ENCODE data around the gene APOB.

The APOB gene

GRCh38 chr2:21017748-21018276 is 26.1 kb downstream of the APOB start:
- no peak overlapping the region for H3K27ac ChIP-seq (ENCODE audit: low read length)
- H3K4me3 ChIP-seq (ENCODE audit: low read length) = no peak overlapping the region
- no peaks in the 10 kb centered on the region for H3K36me3 ChIP-seq (ENCODE audit: control insufficient read depth, insufficient read depth, low read length)
- no peaks in the 10 kb centered on the region for H3K9me3 ChIP-seq (ENCODE audit: control insufficient read depth, insufficient read depth, low read length)
- no peaks in the 10 kb centered on the region for H3K27me3 ChIP-seq (ENCODE audit: control insufficient read depth, insufficient read depth, low read length)
- H3K4me1 ChIP-seq (ENCODE audit: control insufficient read depth, insufficient read depth, low read length) = no peaks in the 10 kb centered on the region
- DNase-seq (ENCODE audit: low read depth, low spot score) = no peak
- WGBS (ENCODE audit: insufficient coverage, insufficient read length) = 100% methylated on average over 1 of the region's 4 CpGs

DNA sequence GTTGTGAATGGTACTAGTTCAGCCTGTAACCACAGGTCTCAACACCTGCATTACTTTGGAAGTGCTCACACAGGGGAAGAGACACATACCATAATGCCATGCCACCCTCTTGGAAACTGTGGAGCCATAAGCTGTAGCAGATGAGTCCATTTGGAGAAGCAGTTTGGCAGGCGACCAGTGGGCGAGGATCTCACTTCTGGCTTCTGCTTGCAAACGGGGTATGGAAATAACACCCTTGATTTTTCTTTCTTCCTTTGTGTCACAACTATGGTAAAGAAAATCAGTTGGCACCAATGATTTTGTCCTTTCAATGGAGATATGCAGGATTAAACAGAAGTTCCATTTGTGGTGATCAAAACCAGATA is 28.6 kb downstream of the APOB start:
- no peak overlapping the region for H3K4me3 ChIP-seq (ENCODE audit: low read length)
- H3K27ac ChIP-seq (ENCODE audit: low read length) = no peak overlapping the region
- no peaks in the 10 kb centered on the region for H3K4me1 ChIP-seq (ENCODE audit: control insufficient read depth, insufficient read depth, low read length)
- WGBS (ENCODE audit: insufficient coverage, insufficient read length) = no CpG with 5 or more reads among the region's 3 CpGs
- no peaks in the 10 kb centered on the region for H3K9me3 ChIP-seq (ENCODE audit: control insufficient read depth, insufficient read depth, low read length)
- DNase-seq (ENCODE audit: low read depth, low spot score) = no peak
- no peaks in the 10 kb centered on the region for H3K36me3 ChIP-seq (ENCODE audit: control insufficient read depth, insufficient read depth, low read length)
- H3K27me3 ChIP-seq (ENCODE audit: control insufficient read depth, insufficient read depth, low read length) = no peaks in the 10 kb centered on the region

- Histone ChIP-seq H3K27ac (ENCODE audit: low read length) (no peak overlapping the region), H3K36me3 (ENCODE audit: control insufficient read depth, insufficient read depth, low read length) (no peaks in the 10 kb centered on the region), H3K4me1 (ENCODE audit: control insufficient read depth, insufficient read depth, low read length) (no peaks in the 10 kb centered on the region), H3K4me3 (ENCODE audit: low read length) (no peak overlapping the region), H3K9me3 (ENCODE audit: control insufficient read depth, insufficient read depth, low read length) (no peaks in the 10 kb centered on the region), H3K27me3 (ENCODE audit: control insufficient read depth, insufficient read depth, low read length) (no peaks in the 10 kb centered on the region)
- DNase-seq (ENCODE audit: low read depth, low spot score) = no peak
- no CpG with 5 or more reads among the region's 6 CpGs for WGBS (ENCODE audit: insufficient coverage, insufficient read length)
These were observed 29.3 kb downstream of the APOB start for GRCh38 chr2:21014364-21015280.

GRCh38 chr2:21013043-21013816 is 30.6 kb downstream of the APOB start:
- no peaks in the 10 kb centered on the region for H3K9me3 ChIP-seq (ENCODE audit: control insufficient read depth, insufficient read depth, low read length)
- DNase-seq (ENCODE audit: low read depth, low spot score) = no peak
- H3K36me3 ChIP-seq (ENCODE audit: control insufficient read depth, insufficient read depth, low read length) = no peaks in the 10 kb centered on the region
- WGBS (ENCODE audit: insufficient coverage, insufficient read length) = no CpG with 5 or more reads among the region's 8 CpGs
- H3K4me1 ChIP-seq (ENCODE audit: control insufficient read depth, insufficient read depth, low read length) = no peaks in the 10 kb centered on the region
- no peak overlapping the region for H3K27ac ChIP-seq (ENCODE audit: low read length)
- no peaks in the 10 kb centered on the region for H3K27me3 ChIP-seq (ENCODE audit: control insufficient read depth, insufficient read depth, low read length)
- H3K4me3 ChIP-seq (ENCODE audit: low read length) = no peak overlapping the region

DNA sequence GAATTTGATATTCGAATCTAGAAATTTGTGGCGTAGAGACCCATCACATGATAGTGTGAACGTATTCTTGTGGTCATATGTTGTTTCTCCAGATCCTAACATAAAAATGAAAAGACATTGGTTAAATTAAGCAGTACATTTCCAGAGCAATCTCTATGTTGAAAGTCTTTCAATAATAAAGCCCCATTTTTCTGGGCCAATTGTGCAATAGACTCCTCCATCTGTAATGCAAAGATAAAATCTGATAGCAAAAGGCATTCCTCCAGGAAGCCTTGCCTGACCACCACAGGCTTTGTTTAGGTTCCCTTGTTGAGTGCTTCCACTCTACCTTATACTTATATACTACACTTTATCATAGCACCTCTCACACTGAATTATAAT is 31.3 kb downstream of the APOB start:
- Histone ChIP-seq H3K4me3 (ENCODE audit: low read length) (no peak overlapping the region), H3K36me3 (ENCODE audit: control insufficient read depth, insufficient read depth, low read length) (no peaks in the 10 kb centered on the region), H3K9me3 (ENCODE audit: control insufficient read depth, insufficient read depth, low read length) (no peaks in the 10 kb centered on the region), H3K27ac (ENCODE audit: low read length) (no peak overlapping the region), H3K4me1 (ENCODE audit: control insufficient read depth, insufficient read depth, low read length) (no peaks in the 10 kb centered on the region), H3K27me3 (ENCODE audit: control insufficient read depth, insufficient read depth, low read length) (no peaks in the 10 kb centered on the region)
- no CpG with 5 or more reads among the region's 3 CpGs for WGBS (ENCODE audit: insufficient coverage, insufficient read length)
- DNase-seq (ENCODE audit: low read depth, low spot score) = no peak

DNA sequence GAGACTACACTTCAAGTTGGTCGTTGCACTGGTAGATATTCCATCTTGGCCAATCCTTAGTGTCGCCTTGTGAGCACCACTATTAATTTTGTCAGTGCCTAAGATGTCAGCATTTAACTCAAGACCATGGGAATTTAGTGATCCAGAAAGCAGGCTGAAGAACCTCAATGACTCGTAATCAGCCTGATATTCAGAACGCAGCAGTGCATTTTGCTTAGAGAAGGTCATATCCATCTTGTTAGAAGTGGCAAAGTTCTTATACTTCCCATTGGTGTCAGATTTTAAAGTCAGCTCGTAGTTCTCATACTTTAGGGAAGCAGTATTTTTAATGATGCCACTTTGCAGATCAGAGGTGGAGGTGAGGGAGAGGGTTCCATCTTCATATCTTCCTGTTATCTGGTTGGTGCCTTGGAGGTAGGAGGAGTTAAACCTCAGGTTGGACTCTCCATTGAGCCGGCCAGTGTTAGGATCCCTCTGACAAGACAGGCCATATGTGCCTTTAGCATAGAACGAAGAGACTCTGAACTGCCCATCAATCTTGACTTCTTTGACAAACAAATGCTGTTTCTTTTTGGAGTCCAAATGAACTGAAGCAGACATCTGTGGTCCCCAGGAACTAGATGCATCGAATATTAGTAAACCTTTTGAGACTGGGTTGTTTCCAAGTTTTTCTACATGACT is 31.9 kb downstream of the APOB start:
- DNase-seq (ENCODE audit: low read depth, low spot score) = no peak
- Histone ChIP-seq H3K9me3 (ENCODE audit: control insufficient read depth, insufficient read depth, low read length) (no peaks in the 10 kb centered on the region), H3K27ac (ENCODE audit: low read length) (no peak overlapping the region), H3K4me3 (ENCODE audit: low read length) (no peak overlapping the region), H3K36me3 (ENCODE audit: control insufficient read depth, insufficient read depth, low read length) (no peaks in the 10 kb centered on the region), H3K4me1 (ENCODE audit: control insufficient read depth, insufficient read depth, low read length) (no peaks in the 10 kb centered on the region), H3K27me3 (ENCODE audit: control insufficient read depth, insufficient read depth, low read length) (no peaks in the 10 kb centered on the region)
- WGBS (ENCODE audit: insufficient coverage, insufficient read length) = no CpG with 5 or more reads among the region's 8 CpGs

DNA sequence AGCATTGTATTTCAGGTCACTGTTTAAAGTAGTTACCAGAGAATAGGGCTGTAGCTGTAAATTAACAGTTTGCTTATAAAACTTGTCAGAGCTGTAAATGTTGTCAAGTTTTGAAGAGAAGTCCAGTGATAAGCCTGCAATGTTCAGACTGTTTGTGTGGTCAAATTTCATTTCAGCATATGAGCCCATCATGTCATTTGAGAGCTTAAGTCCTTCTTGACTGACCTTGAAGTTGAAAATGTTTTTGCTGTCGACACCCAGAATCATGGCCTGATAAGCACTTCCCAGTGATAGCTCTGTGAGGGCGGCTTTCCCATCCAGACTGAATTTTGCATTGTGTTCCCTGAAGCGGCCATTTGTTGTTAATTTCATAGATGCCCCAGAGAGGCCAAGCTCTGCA is 32.4 kb downstream of the APOB start:
- H3K27me3 ChIP-seq (ENCODE audit: control insufficient read depth, insufficient read depth, low read length) = no peaks in the 10 kb centered on the region
- no CpG with 5 or more reads among the region's 3 CpGs for WGBS (ENCODE audit: insufficient coverage, insufficient read length)

GRCh38 chr2:21010813-21011439 is 32.9 kb downstream of the APOB start:
- H3K4me3 ChIP-seq (ENCODE audit: low read length) = no peak overlapping the region
- no CpG with 5 or more reads among the region's 10 CpGs for WGBS (ENCODE audit: insufficient coverage, insufficient read length)
- H3K27me3 ChIP-seq (ENCODE audit: control insufficient read depth, insufficient read depth, low read length) = no peaks in the 10 kb centered on the region
- H3K4me1 ChIP-seq (ENCODE audit: control insufficient read depth, insufficient read depth, low read length) = no peaks in the 10 kb centered on the region
- H3K9me3 ChIP-seq (ENCODE audit: control insufficient read depth, insufficient read depth, low read length) = no peaks in the 10 kb centered on the region
- DNase-seq (ENCODE audit: low read depth, low spot score) = no peak
- H3K36me3 ChIP-seq (ENCODE audit: control insufficient read depth, insufficient read depth, low read length) = no peaks in the 10 kb centered on the region
- H3K27ac ChIP-seq (ENCODE audit: low read length) = no peak overlapping the region

More for the DNA sequence above, 32.4 kb downstream of the APOB start:
- H3K9me3 ChIP-seq (ENCODE audit: control insufficient read depth, insufficient read depth, low read length) = no peaks in the 10 kb centered on the region
- DNase-seq (ENCODE audit: low read depth, low spot score) = no peak
- no peaks in the 10 kb centered on the region for H3K36me3 ChIP-seq (ENCODE audit: control insufficient read depth, insufficient read depth, low read length)
- no peak overlapping the region for H3K4me3 ChIP-seq (ENCODE audit: low read length)
- no peaks in the 10 kb centered on the region for H3K4me1 ChIP-seq (ENCODE audit: control insufficient read depth, insufficient read depth, low read length)
- H3K27ac ChIP-seq (ENCODE audit: low read length) = no peak overlapping the region

GRCh38 chr2:21009662-21010225 is 34.1 kb downstream of the APOB start:
- Histone ChIP-seq H3K36me3 (ENCODE audit: control insufficient read depth, insufficient read depth, low read length) (no peaks in the 10 kb centered on the region), H3K9me3 (ENCODE audit: control insufficient read depth, insufficient read depth, low read length) (no peaks in the 10 kb centered on the region), H3K4me1 (ENCODE audit: control insufficient read depth, insufficient read depth, low read length) (no peaks in the 10 kb centered on the region), H3K27ac (ENCODE audit: low read length) (no peak overlapping the region), H3K27me3 (ENCODE audit: control insufficient read depth, insufficient read depth, low read length) (no peaks in the 10 kb centered on the region), H3K4me3 (ENCODE audit: low read length) (no peak overlapping the region)
- no CpG with 5 or more reads among the region's 2 CpGs for WGBS (ENCODE audit: insufficient coverage, insufficient read length)
- DNase-seq (ENCODE audit: low read depth, low spot score) = no peak

Measured in iPS DF 6.9 (cell line).